T-helper 2 cell (primary cell): ENCODE results near the gene CDC42BPA.
A peak's percentile ranks its signal among the peaks of the same experiment; 100 is the strongest.
"Not testable (repeated sequence)": the region's sequence is repeated elsewhere in the genome, so short reads cannot be mapped to it uniquely, and the experiment has no call there.

Experiments
- DNase-seq, 5 experiments: peaks; one replicate each; pipeline versions ENCODE4 v3.0.0 to v3.0.0-alpha.2; 2012 to 2022

CDC42BPA gene

GRCh38 chr1:226960944-226961765, 357.1 kb downstream of the CDC42BPA start:
- DNase-seq: no peak

- peak in 1 of 5 experiments; percentile 13 for DNase-seq
Measured at GRCh38 chr1:226960256-226960655, 358.0 kb downstream of the CDC42BPA start.

GRCh38 chr1:226958300-226958699, 360.0 kb downstream of the CDC42BPA start:
- no peak for DNase-seq

- no peak for DNase-seq
Measured at GRCh38 chr1:226957714-226958113, 360.6 kb downstream of the CDC42BPA start.

GRCh38 chr1:226956942-226957713, 361.2 kb downstream of the CDC42BPA start:
- no peak for DNase-seq

GRCh38 chr1:226955857-226956256, 362.4 kb downstream of the CDC42BPA start:
- DNase-seq: not testable (repeated sequence)

- DNase-seq: no peak
Measured at GRCh38 chr1:226954777-226955176, 363.5 kb downstream of the CDC42BPA start.

- DNase-seq: no peak
Measured at GRCh38 chr1:226954337-226954736, 364.0 kb downstream of the CDC42BPA start.

- no peak for DNase-seq
Measured at GRCh38 chr1:226953175-226953800, 365.0 kb downstream of the CDC42BPA start.

- DNase-seq: no peak
Measured at GRCh38 chr1:226952118-226952441, 366.2 kb downstream of the CDC42BPA start.

GRCh38 chr1:226951286-226952117, 366.8 kb downstream of the CDC42BPA start:
- DNase-seq: no peak

GRCh38 chr1:226950871-226951270, 367.4 kb downstream of the CDC42BPA start:
- no peak for DNase-seq

- no peak for DNase-seq
Measured at GRCh38 chr1:226950316-226950715, 368.0 kb downstream of the CDC42BPA start.

- no peak for DNase-seq
Measured at GRCh38 chr1:226949401-226949800, 368.9 kb downstream of the CDC42BPA start.

- DNase-seq: no peak
Measured at GRCh38 chr1:226948996-226949395, 369.3 kb downstream of the CDC42BPA start.

GRCh38 chr1:226948480-226948879, 369.8 kb downstream of the CDC42BPA start:
- DNase-seq: no peak

- DNase-seq: no peak
Measured at GRCh38 chr1:226948051-226948450, 370.2 kb downstream of the CDC42BPA start.

GRCh38 chr1:226946841-226947240, 371.5 kb downstream of the CDC42BPA start:
- DNase-seq: no peak

GRCh38 chr1:226946285-226946684, 372.0 kb downstream of the CDC42BPA start:
- DNase-seq: no peak

GRCh38 chr1:226945858-226946245, 372.4 kb downstream of the CDC42BPA start:
- DNase-seq: no peak

GRCh38 chr1:226945106-226945857, 373.0 kb downstream of the CDC42BPA start:
- DNase-seq: no peak

- no peak for DNase-seq
Measured at GRCh38 chr1:226943927-226944326, 374.4 kb downstream of the CDC42BPA start.
